C4-2B (cell line): ENCODE results near the gene MYPOP.

Source experiments
- CTCF ChIP-seq: fragments of 450-650 bp; conservative IDR thresholded peaks from 2 replicates; pipeline ENCODE4 v1.5.1; 2017; ENCODE audit warnings: mild to moderate bottlenecking
- ZFX ChIP-seq: fragments of 450-650 bp; IDR thresholded peaks from 2 replicates; pipeline ENCODE4 v1.6.1; 2017

DNA sequence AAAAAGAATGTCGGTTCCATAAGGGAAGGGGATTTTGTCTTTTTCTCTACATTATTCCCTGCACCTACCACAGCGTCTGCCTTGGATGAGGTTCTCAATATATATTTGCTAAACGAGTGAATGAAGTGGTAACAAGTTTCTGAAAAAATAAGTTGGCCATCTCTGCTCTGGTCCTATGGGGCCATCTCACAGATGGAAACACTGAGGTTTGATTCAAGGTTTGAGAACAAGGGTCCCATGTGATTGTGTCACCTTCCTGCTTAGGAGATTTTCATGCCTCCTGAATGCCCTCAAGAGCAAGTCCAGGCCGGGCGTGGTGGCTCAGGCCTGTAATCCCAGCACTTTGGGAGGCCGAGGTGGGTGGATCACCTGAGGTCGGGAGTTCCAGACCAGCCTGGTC lies 3.2 kb downstream of the MYPOP start:
- TF ChIP-seq CTCF (no peak), ZFX (no peak)
